Measurements from ENCODE around the gene BASP1. TPM values are rescaled to one million over a fixed set of nuclear protein-coding genes. Genes with fewer than 3 reads are reported as not detected.

The BASP1 gene
- total RNA-seq, 1 experiment from 2014 or later, result not detected

- Mint-ChIP-seq H3K4me1 (ENCODE audit: low read depth, unreplicated experiment) (peaks cover 30% of the 10 kb centered on the region), H3K36me3 (ENCODE audit: insufficient read depth, unreplicated experiment) (no peaks in the 10 kb centered on the region), H3K27ac (ENCODE audit: unreplicated experiment) (no peak overlapping the region), H3K4me3 (ENCODE audit: low read depth, unreplicated experiment) (no peak overlapping the region), H3K27me3 (ENCODE audit: unreplicated experiment) (no peaks in the 10 kb centered on the region), H3K9me3 (ENCODE audit: low read depth, unreplicated experiment) (no peaks in the 10 kb centered on the region)
- no peak for DNase-seq
- intact Hi-C loops (cut with micrococcal nuclease; ENCODE audit: unreplicated experiment), result loop anchor here (5.0 to 10.0 kb wide), 2 partner anchors 73 to 131 kb away; no protein-coding TSS in a partner anchor
- no peak for TF ChIP-seq CTCF (IDR thresholded peaks at IDR 0.05; ENCODE audit: unreplicated experiment)
- no TSS peak for BruUV-seq (replicated peaks)
- CTCF ChIA-PET, result interaction anchor here (1.9 kb wide), 1 partner anchor 53 kb away, joined by 4 read pairs; no protein-coding TSS in a partner anchor
Observed at GRCh38 chr5:17185349-17185748, 32.1 kb upstream of the BASP1 start.

- BruUV-seq (replicated peaks), result no TSS peak
- Mint-ChIP-seq H3K4me3 (ENCODE audit: low read depth, unreplicated experiment) (no peak overlapping the region), H3K27ac (ENCODE audit: unreplicated experiment) (no peak overlapping the region), H3K27me3 (ENCODE audit: unreplicated experiment) (no peaks in the 10 kb centered on the region), H3K4me1 (ENCODE audit: low read depth, unreplicated experiment) (peaks cover 34% of the 10 kb centered on the region), H3K36me3 (ENCODE audit: insufficient read depth, unreplicated experiment) (no peaks in the 10 kb centered on the region), H3K9me3 (ENCODE audit: low read depth, unreplicated experiment) (no peaks in the 10 kb centered on the region)
- CTCF ChIA-PET, result interaction anchor here (1.9 kb wide), 1 partner anchor 53 kb away, joined by 4 read pairs; no protein-coding TSS in a partner anchor
- intact Hi-C loops (cut with micrococcal nuclease; ENCODE audit: unreplicated experiment), result loop anchor here (5.0 to 10.0 kb wide), 2 partner anchors 73 to 131 kb away; no protein-coding TSS in a partner anchor
- DNase-seq, result no peak
- no peak for TF ChIP-seq CTCF (IDR thresholded peaks at IDR 0.05; ENCODE audit: unreplicated experiment)
Observed at GRCh38 chr5:17185773-17186172, 31.7 kb upstream of the BASP1 start.

- H3K4me3 Mint-ChIP-seq (ENCODE audit: low read depth, unreplicated experiment), result no peak overlapping the region
- no peak overlapping the region for H3K27ac Mint-ChIP-seq (ENCODE audit: unreplicated experiment)
- CTCF ChIA-PET, result interaction anchor here (0.6 kb wide), 1 partner anchor 209 kb away, joined by 3 read pairs; no protein-coding TSS in a partner anchor
- no peaks in the 10 kb centered on the region for H3K36me3 Mint-ChIP-seq (ENCODE audit: insufficient read depth, unreplicated experiment)
- intact Hi-C loops (cut with micrococcal nuclease; ENCODE audit: unreplicated experiment), result loop anchor here (5.0 to 10.0 kb wide), 2 partner anchors 74 to 131 kb away; no protein-coding TSS in a partner anchor
- H3K9me3 Mint-ChIP-seq (ENCODE audit: low read depth, unreplicated experiment), result no peaks in the 10 kb centered on the region
- BruUV-seq (replicated peaks), result no TSS peak
- no peaks in the 10 kb centered on the region for H3K27me3 Mint-ChIP-seq (ENCODE audit: unreplicated experiment)
- no peak for TF ChIP-seq CTCF (IDR thresholded peaks at IDR 0.05; ENCODE audit: unreplicated experiment)
- peaks cover 39% of the 10 kb centered on the region for H3K4me1 Mint-ChIP-seq (ENCODE audit: low read depth, unreplicated experiment)
- DNase-seq, result no peak
Observed at GRCh38 chr5:17186256-17186655, 31.2 kb upstream of the BASP1 start.

GRCh38 chr5:17187011-17187785 is 30.2 kb upstream of the BASP1 start:
- H3K4me1 Mint-ChIP-seq (ENCODE audit: low read depth, unreplicated experiment), result peaks cover 41% of the 10 kb centered on the region
- H3K4me3 Mint-ChIP-seq (ENCODE audit: low read depth, unreplicated experiment), result no peak overlapping the region
- no peak for TF ChIP-seq CTCF (IDR thresholded peaks at IDR 0.05; ENCODE audit: unreplicated experiment)
- intact Hi-C loops (cut with micrococcal nuclease; ENCODE audit: unreplicated experiment), result loop anchor here (5.0 to 10.0 kb wide), 2 partner anchors 75 to 132 kb away; no protein-coding TSS in a partner anchor
- no peaks in the 10 kb centered on the region for H3K9me3 Mint-ChIP-seq (ENCODE audit: low read depth, unreplicated experiment)
- DNase-seq, result no peak
- H3K27me3 Mint-ChIP-seq (ENCODE audit: unreplicated experiment), result no peaks in the 10 kb centered on the region
- no TSS peak for BruUV-seq (replicated peaks)
- peak overlapping the region; percentile 8 for H3K27ac Mint-ChIP-seq (ENCODE audit: unreplicated experiment)
- H3K36me3 Mint-ChIP-seq (ENCODE audit: insufficient read depth, unreplicated experiment), result no peaks in the 10 kb centered on the region
- CTCF ChIA-PET, result interaction anchor here (0.6 kb wide), 3 partner anchors 157 to 210 kb away, joined by 3 to 4 read pairs (median 3); no protein-coding TSS in a partner anchor
